Natural killer cell (primary cell): ENCODE data around the gene NTHL1. TPM values are rescaled to one million over a fixed set of nuclear protein-coding genes. Genes with fewer than 3 reads are reported as not detected.

Experiments used
- ATAC-seq, 3 donors: fragments of 150-1000 bp in 2 of 3; fragments of 200-7000 bp in 1 of 3; cut with Tn5 transposase; 1 replicate in 1 of 3; 2 replicates in 2 of 3; pipeline ENCODE4 v1.10.0; 2021; ENCODE audit warnings: mild to moderate bottlenecking in 2 of 3, moderate library complexity in 2 of 3
- DNase-seq, 2 donors: peaks; one replicate each; pipeline versions ENCODE4 v3.0.0 to v3.0.0-alpha.2; 2013 to 2021; ENCODE audit warnings: mixed read lengths in 1 of 2
- H3K27ac ChIP-seq: one replicate; pipeline ENCODE4 v1.5.1; 2013; ENCODE audit warnings: mild to moderate bottlenecking, low read length
- H3K27me3 ChIP-seq: one replicate; pipeline ENCODE4 v1.6.1; 2013; ENCODE audit warnings: low read length; ENCODE audit not compliant: control insufficient read depth, insufficient read depth
- H3K36me3 ChIP-seq: one replicate; pipeline ENCODE4 v1.6.1; 2013; ENCODE audit warnings: low read length; ENCODE audit not compliant: control insufficient read depth, insufficient read depth
- H3K4me1 ChIP-seq: one replicate; pipeline ENCODE4 v1.6.1; 2013; ENCODE audit warnings: low read length; ENCODE audit not compliant: control insufficient read depth, insufficient read depth
- H3K4me3 ChIP-seq: one replicate; pipeline ENCODE4 v1.5.1; 2013; ENCODE audit warnings: low read length
- H3K9me3 ChIP-seq: one replicate; pipeline ENCODE4 v1.6.1; 2013; ENCODE audit warnings: low read length; ENCODE audit not compliant: control insufficient read depth, insufficient read depth
- H3K27ac Mint-ChIP-seq, 2 donors: one replicate each; pipeline ENCODE4 v1.8.0; 2022; ENCODE audit warnings: mild to moderate bottlenecking in 2 of 2, mixed read lengths in 2 of 2, moderate library complexity in 1 of 2
- H3K27me3 Mint-ChIP-seq, 2 donors: one replicate each; pipeline ENCODE4 v1.8.0; 2022; ENCODE audit warnings: low read depth in 2 of 2, mixed read lengths in 2 of 2
- H3K36me3 Mint-ChIP-seq: one replicate; pipeline ENCODE4 v1.8.0; 2022; ENCODE audit warnings: mixed read lengths
- H3K4me1 Mint-ChIP-seq, 2 donors: one replicate each; pipeline ENCODE4 v1.8.0; 2022; ENCODE audit warnings: mixed read lengths in 2 of 2
- H3K4me3 Mint-ChIP-seq: one replicate; pipeline ENCODE4 v1.8.0; 2022; ENCODE audit warnings: mild to moderate bottlenecking, moderate library complexity, mixed read lengths
- H3K9me3 Mint-ChIP-seq, 2 donors: one replicate each; pipeline ENCODE4 v1.8.0; 2022; ENCODE audit warnings: mixed read lengths in 2 of 2
- WGBS: methylation state at CpG from one replicate; pipeline ENCODE4 v1.1.7; 2013; ENCODE audit warnings: missing lambda C conversion rate; ENCODE audit not compliant: insufficient coverage; 5-methylcytosine and 5-hydroxymethylcytosine counted together
- intact Hi-C: fragments of 100-400 bp; cut with micrococcal nuclease; formaldehyde crosslinking; loops from one replicate; pipeline ENCODE4 v1.14.2; 2022
- total RNA-seq, 4 donors: library from RNA; stranded (reverse); fragments of 120-200 nt in 1 of 4; gene quantifications; one replicate each; pipeline versions ENCODE4 v1.2.3 to v1.2.4, GENCODE V29; 2013 to 2022
- TF ChIP-seq, protein P1 (sequence below): fragments of 200-600 bp; IDR thresholded peaks from one replicate; pipeline ENCODE4 v1.8.0; 2022; ENCODE audit warnings: antibody characterized with exemption

NTHL1 gene
- total RNA-seq, 3 donors from 2014 or later (not counting 1 experiment from before 2014, with no cell fraction given), result 8.7 to 12.9 (median 9.7) TPM

DNA sequence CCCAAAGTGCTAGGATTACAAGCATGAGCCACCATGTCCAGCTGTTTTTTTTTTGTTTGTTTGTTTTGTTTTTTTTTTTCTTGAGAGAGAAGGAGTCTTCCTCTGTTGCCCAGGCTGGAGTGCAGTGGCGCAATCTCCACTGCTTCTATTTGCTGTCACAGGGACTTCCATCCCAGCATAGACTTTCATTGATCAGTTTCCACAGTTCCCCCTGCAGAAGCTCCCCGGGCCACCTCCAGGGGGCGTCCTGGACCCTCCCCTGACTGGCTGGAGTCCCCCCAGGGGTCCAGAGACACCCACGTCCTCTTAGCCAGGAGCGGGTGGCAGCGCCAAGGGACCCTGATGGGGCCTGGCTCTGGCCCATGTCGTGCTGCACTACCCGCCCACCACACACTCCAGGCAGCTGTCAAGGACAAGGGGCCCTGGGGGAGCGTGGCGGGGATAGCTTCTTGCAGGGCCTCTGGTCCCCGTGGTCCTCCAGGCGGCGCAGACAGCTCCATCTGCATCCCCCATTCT lies 31.2 kb downstream of the NTHL1 start:
- Mint-ChIP-seq H3K27me3 (peaks cover 0 to 17% of the 10 kb centered on the region in 2 donors), H3K4me1 (no peaks in the 10 kb centered on the region), H3K36me3 (no peaks in the 10 kb centered on the region), H3K9me3 (no peaks in the 10 kb centered on the region), H3K27ac (no peak overlapping the region), H3K4me3 (no peak overlapping the region)
- no peak overlapping the region for H3K27ac ChIP-seq
- H3K4me3 ChIP-seq, result no peak overlapping the region
- H3K36me3 ChIP-seq, result no peaks in the 10 kb centered on the region
- H3K9me3 ChIP-seq, result no peaks in the 10 kb centered on the region
- TF ChIP-seq, protein P1, sequence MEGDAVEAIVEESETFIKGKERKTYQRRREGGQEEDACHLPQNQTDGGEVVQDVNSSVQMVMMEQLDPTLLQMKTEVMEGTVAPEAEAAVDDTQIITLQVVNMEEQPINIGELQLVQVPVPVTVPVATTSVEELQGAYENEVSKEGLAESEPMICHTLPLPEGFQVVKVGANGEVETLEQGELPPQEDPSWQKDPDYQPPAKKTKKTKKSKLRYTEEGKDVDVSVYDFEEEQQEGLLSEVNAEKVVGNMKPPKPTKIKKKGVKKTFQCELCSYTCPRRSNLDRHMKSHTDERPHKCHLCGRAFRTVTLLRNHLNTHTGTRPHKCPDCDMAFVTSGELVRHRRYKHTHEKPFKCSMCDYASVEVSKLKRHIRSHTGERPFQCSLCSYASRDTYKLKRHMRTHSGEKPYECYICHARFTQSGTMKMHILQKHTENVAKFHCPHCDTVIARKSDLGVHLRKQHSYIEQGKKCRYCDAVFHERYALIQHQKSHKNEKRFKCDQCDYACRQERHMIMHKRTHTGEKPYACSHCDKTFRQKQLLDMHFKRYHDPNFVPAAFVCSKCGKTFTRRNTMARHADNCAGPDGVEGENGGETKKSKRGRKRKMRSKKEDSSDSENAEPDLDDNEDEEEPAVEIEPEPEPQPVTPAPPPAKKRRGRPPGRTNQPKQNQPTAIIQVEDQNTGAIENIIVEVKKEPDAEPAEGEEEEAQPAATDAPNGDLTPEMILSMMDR, result no peak
- DNase-seq (peak in 1 of 2 donors; percentile 48), ATAC-seq (no peak)
- H3K4me1 ChIP-seq, result peaks cover 10% of the 10 kb centered on the region
- WGBS, result 50% methylated on average over 13 of the region's 13 CpGs
- intact Hi-C loops, result no loop called here
- peaks cover 8% of the 10 kb centered on the region for H3K27me3 ChIP-seq

DNA sequence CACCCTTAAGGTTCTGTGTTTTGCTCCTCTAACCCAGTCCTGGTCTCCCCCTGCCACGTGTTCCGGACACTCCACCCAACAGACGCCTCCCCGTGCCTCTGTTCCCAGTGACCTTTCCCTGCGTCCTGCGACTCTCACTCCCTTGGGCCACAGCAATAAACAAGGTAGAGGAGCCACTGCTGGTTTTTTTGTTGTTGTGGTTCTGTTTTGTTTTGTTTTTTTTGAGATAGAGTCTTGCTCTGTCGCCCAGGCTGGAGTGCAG lies 31.8 kb downstream of the NTHL1 start:
- intact Hi-C loops, result no loop called here
- Mint-ChIP-seq H3K36me3 (no peaks in the 10 kb centered on the region), H3K27ac (no peak overlapping the region), H3K4me1 (no peaks in the 10 kb centered on the region), H3K4me3 (no peak overlapping the region), H3K9me3 (no peaks in the 10 kb centered on the region), H3K27me3 (peaks cover 0 to 13% of the 10 kb centered on the region in 2 donors)
- H3K4me1 ChIP-seq, result peaks cover 10% of the 10 kb centered on the region
- ATAC-seq (no peak), DNase-seq (no peak)
- 96% methylated on average over 6 of the region's 7 CpGs for WGBS
- H3K9me3 ChIP-seq, result no peaks in the 10 kb centered on the region
- H3K4me3 ChIP-seq, result no peak overlapping the region
- TF ChIP-seq, protein P1, result no peak
- peaks cover 8% of the 10 kb centered on the region for H3K27me3 ChIP-seq
- H3K36me3 ChIP-seq, result no peaks in the 10 kb centered on the region
- no peak overlapping the region for H3K27ac ChIP-seq

DNA sequence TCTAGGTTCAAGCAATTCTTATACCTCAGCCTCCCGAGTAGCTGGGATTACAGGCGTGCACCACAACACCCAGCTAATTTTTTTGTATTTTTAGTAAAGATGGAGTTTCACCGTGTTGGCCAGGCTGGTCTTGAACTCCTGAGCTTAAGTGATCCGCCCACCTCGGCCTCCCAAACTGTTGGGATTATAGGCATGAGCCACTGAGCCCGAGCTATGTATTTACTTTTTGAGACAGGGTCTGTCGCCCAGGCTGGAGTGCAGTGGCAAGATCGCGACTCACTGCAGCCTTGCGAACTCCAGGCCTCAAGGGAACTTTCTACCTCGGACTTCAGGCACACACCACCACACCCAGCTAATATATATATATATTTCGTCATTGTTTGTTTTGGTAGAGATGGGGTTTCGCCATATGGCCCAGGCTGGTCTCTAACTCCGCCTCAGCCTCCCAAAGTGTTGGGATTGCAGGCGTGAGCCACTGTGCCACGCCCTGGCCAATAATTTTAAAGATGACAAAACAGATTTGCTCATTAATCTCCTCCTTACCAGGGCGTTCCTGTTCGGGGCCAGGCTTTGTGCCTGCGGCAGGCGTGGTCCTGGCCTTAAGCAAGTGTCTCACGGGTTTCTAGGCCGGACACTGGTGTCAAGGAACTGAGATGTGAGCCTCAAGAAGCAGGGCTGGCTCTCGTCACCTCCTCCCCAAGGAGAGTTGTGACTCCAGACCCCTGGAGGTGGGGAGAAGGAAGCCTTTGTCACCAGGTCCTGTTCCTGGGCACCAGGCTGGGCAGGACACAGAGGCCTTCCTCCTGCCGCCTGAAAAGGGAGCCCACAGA lies 32.3 kb downstream of the NTHL1 start:
- TF ChIP-seq, protein P1, result no peak
- peaks cover 4% of the 10 kb centered on the region for H3K27me3 ChIP-seq
- no peaks in the 10 kb centered on the region for H3K36me3 Mint-ChIP-seq
- H3K27ac Mint-ChIP-seq, result no peak overlapping the region
- peaks cover 12% of the 10 kb centered on the region for H3K4me1 ChIP-seq
- H3K9me3 ChIP-seq, result no peaks in the 10 kb centered on the region
- 93% methylated on average over 21 of the region's 24 CpGs for WGBS
- H3K4me3 Mint-ChIP-seq, result no peak overlapping the region
- H3K27ac ChIP-seq, result no peak overlapping the region
- intact Hi-C loops, result no loop called here
- H3K4me1 Mint-ChIP-seq, result peaks cover under 1% of the 10 kb centered on the region in 2 donors
- H3K4me3 ChIP-seq, result no peak overlapping the region
- DNase-seq, result no peak
- no peaks in the 10 kb centered on the region for H3K9me3 Mint-ChIP-seq
- no peaks in the 10 kb centered on the region for H3K36me3 ChIP-seq
- no peak for ATAC-seq
- H3K27me3 Mint-ChIP-seq, result peaks cover 0 to 9% of the 10 kb centered on the region in 2 donors
